ENCODE results near the gene BAX.

The BAX gene

GRCh38 chr19:48962849-48963165 is 8.1 kb downstream of the BAX start:
- no peak for DNase-seq (ENCODE audit: low read depth)

- DNase-seq (ENCODE audit: low read depth), result peak; percentile 75
These were observed 8.9 kb downstream of the BAX start for GRCh38 chr19:48963371-48964204.

GRCh38 chr19:48964205-48965039 is 9.7 kb downstream of the BAX start:
- DNase-seq (ENCODE audit: low read depth), result no peak

GRCh38 chr19:48965040-48965805 is 10.5 kb downstream of the BAX start, which contains the start of gene FTL:
Gene FTL, plus strand, starts transcription at chr19:48965309. Its CDS starts 199 bp downstream, at chr19:48965508.
- peak; percentile 92 for DNase-seq (ENCODE audit: low read depth)

GRCh38 chr19:48965806-48966540 is 11.3 kb downstream of the BAX start:
- DNase-seq (ENCODE audit: low read depth), result peak; percentile 82

GRCh38 chr19:48966541-48967345 is 12.1 kb downstream of the BAX start:
- no peak for DNase-seq (ENCODE audit: low read depth)

GRCh38 chr19:48967346-48968178 is 12.9 kb downstream of the BAX start:
- no peak for DNase-seq (ENCODE audit: low read depth)

- DNase-seq (ENCODE audit: low read depth), result no peak
These were observed 13.5 kb downstream of the BAX start for GRCh38 chr19:48968179-48968661.

- DNase-seq (ENCODE audit: low read depth), result no peak
These were observed 14.1 kb downstream of the BAX start for GRCh38 chr19:48968813-48969218.

GRCh38 chr19:48969276-48970138 is 14.8 kb downstream of the BAX start:
- DNase-seq (ENCODE audit: low read depth), result no peak

- DNase-seq (ENCODE audit: low read depth), result no peak
These were observed 15.6 kb downstream of the BAX start for GRCh38 chr19:48970139-48970766.

- peak; percentile 76 for DNase-seq (ENCODE audit: low read depth)
These were observed 16.3 kb downstream of the BAX start for GRCh38 chr19:48970923-48971395.

GRCh38 chr19:48975947-48976847 is 21.5 kb downstream of the BAX start:
- DNase-seq (ENCODE audit: low read depth), result no peak

- DNase-seq (ENCODE audit: low read depth), result no peak
These were observed 22.4 kb downstream of the BAX start for GRCh38 chr19:48977061-48977460.

GRCh38 chr19:48982280-48982679 is 27.6 kb downstream of the BAX start:
- DNase-seq (ENCODE audit: low read depth), result no peak

GRCh38 chr19:48985711-48986110 is 31.0 kb downstream of the BAX start:
- DNase-seq (ENCODE audit: low read depth), result no peak

- DNase-seq (ENCODE audit: low read depth), result no peak
These were observed 31.5 kb downstream of the BAX start for GRCh38 chr19:48986211-48986610.

Data from activated T-cell treated with anti-CD3 and anti-CD28 coated beads for 48 hours (primary cell).